ENCODE measurements around the gene CCDC6. TPM values are rescaled to one million over a fixed set of nuclear protein-coding genes. Genes with fewer than 3 reads are reported as not detected.

The CCDC6 gene
- total RNA-seq, 4 donors from 2014 or later: 26.6 to 43.3 (median 29.5) TPM

DNA sequence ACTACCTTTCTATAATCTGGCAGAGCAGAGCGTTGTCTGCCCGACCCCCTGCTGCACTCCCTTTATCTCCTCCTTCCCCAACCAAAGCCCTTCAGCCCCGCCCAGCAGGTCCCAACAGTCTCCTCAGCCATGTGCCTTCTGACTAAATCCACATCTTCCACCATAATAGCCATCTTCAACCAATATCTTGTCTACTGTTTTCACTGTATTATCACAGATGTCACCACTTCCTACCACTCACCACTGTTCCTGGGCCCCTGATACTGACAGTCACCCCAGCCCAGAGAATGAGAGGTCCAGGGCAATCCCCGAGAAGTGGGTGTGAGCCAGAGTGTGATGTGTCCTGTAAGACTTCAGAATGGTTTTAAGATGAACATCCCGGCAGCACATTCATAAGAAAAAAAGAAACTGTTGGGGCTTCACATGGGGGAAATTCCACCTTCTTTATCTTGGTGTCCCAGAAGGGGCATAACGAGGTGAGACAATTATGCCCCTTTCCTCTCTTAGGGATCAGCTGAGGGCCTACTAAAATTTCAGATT is 25.3 kb downstream of the CCDC6 start:
- Histone ChIP-seq H3K4me3 (no peak overlapping the region), H3K27ac (no peak overlapping the region), H3K9me3 (no peaks in the 10 kb centered on the region), H3K4me1 (peaks cover 38 to 41% of the 10 kb centered on the region in 2 donors), H3K36me3 (no peaks in the 10 kb centered on the region), H3K27me3 (no peaks in the 10 kb centered on the region)
- intact Hi-C loops (cut with DNase I; ENCODE audit: low total_unique reads) (no loop called here), in situ Hi-C loops (cut with MboI; ENCODE audit: low sequenced_read_pairs in 4 of 4) (no loop called here)
- DNase-seq (no peak), ATAC-seq (no peak)
- TF ChIP-seq POLR2A (IDR thresholded peaks at IDR 0.05) (no peak), CTCF (IDR thresholded peaks at IDR 0.05 in 4 of 5, conservative IDR thresholded peaks at IDR 0.05 in 1 of 5) (no peak)

DNA sequence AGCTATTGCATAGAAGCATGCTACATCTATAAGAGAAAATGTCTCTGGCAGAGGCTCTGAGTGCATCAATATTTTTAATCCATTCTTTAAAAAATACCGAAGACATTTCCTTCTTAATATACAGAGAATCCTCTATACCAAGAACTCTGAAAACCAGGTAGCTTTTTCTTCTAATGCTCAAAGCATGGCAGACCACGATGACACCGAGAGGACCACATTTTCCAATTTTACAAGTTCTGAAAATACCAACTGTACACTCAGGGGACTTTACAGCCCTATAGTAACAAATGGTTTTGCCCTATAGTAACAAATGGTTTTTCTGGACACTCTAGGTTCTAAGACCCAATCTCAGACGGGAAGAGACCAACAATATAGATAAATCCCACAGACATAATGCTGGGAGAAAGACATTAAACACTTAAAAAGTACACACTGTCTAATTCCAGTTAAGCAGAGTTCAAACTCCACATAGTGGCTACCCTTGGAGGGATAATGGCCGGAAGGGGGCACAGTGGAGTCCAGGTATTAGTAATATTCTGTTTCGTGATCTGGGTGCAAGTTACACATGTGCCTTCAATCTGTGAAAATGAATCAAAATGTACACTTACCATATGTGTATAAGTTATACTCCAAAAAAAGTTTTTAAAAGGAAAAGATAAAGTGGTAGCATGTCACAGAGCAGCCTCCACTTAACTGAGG is 26.2 kb downstream of the CCDC6 start:
- intact Hi-C loops (cut with DNase I; ENCODE audit: low total_unique reads): no loop called here
- no peak for DNase-seq

DNA sequence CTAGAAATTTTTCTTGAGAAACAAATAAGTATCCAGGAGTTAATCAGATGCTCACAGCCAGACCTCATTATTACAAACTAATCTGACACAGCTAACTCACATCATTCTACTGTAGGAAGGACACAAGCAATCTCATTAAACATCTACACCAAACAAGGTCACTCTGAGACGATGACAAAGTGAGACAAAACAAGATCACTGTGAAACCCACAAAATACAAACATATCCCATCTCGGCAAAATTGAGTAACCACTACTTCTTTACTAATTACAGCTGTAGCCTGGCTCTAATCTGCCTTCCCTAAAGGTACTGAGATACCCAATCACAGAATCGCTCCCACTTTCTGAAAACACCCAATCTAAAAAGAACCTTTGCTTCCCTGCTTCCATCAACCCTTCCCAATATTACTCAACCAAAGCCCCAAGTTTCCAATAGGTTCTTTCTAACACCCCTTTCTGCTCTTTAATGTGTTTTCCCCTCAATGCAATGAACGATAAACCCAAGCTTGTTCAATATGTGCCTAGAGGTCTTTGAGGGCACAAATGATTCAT is 26.9 kb downstream of the CCDC6 start:
- Histone ChIP-seq H3K4me3 (no peak overlapping the region), H3K27me3 (no peaks in the 10 kb centered on the region), H3K9me3 (no peaks in the 10 kb centered on the region), H3K27ac (peak overlapping the region in 2 of 4 donors; percentile 12 to 38), H3K36me3 (no peaks in the 10 kb centered on the region), H3K4me1 (peaks cover 29 to 31% of the 10 kb centered on the region in 2 donors)
- intact Hi-C loops (cut with DNase I; ENCODE audit: low total_unique reads) (no loop called here), in situ Hi-C loops (cut with MboI; ENCODE audit: low sequenced_read_pairs in 4 of 4) (no loop called here)
- no peak for ATAC-seq
- TF ChIP-seq POLR2A (IDR thresholded peaks at IDR 0.05): no peak
- no peak for TF ChIP-seq CTCF (IDR thresholded peaks at IDR 0.05 in 4 of 5, conservative IDR thresholded peaks at IDR 0.05 in 1 of 5)
- DNase-seq: no peak

More for the DNA sequence above, 26.2 kb downstream of the CCDC6 start:
- H3K4me3 ChIP-seq: no peak overlapping the region
- no peaks in the 10 kb centered on the region for H3K36me3 ChIP-seq
- H3K27ac ChIP-seq: no peak overlapping the region
- peaks cover 29 to 32% of the 10 kb centered on the region in 2 donors for H3K4me1 ChIP-seq
- in situ Hi-C loops (cut with MboI; ENCODE audit: low sequenced_read_pairs in 4 of 4): no loop called here
- no peaks in the 10 kb centered on the region for H3K27me3 ChIP-seq
- ATAC-seq: no peak
- TF ChIP-seq CTCF (IDR thresholded peaks at IDR 0.05 in 4 of 5, conservative IDR thresholded peaks at IDR 0.05 in 1 of 5): no peak
- TF ChIP-seq POLR2A (IDR thresholded peaks at IDR 0.05): no peak
- no peaks in the 10 kb centered on the region for H3K9me3 ChIP-seq

DNA sequence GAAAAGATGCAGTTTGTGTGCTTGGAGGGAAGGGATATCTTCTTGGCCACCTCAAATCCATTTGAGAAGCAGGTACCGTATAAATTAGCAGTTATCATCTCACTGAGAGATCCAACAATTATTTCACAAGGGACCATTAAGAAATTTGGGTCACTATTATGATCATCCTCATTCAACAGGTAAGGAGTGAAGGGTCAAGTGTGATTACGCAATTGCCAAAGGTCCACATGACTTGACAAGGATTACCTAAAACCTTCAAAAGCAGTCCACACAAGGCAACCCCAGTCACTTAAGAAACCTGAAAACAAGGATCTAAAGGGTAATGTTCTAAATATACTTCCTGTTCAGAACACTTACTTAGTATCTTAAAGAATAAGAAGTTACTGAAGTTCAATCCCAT is 27.4 kb downstream of the CCDC6 start:
- TF ChIP-seq POLR2A (IDR thresholded peaks at IDR 0.05) (no peak), CTCF (IDR thresholded peaks at IDR 0.05 in 4 of 5, conservative IDR thresholded peaks at IDR 0.05 in 1 of 5) (no peak)
- in situ Hi-C loops (cut with MboI; ENCODE audit: low sequenced_read_pairs in 4 of 4) (no loop called here), intact Hi-C loops (cut with DNase I; ENCODE audit: low total_unique reads) (no loop called here)
- no peak overlapping the region for H3K4me3 ChIP-seq
- H3K36me3 ChIP-seq: no peaks in the 10 kb centered on the region
- H3K27me3 ChIP-seq: no peaks in the 10 kb centered on the region
- peak in 1 of 2 donors; percentile 31 for ATAC-seq
- H3K9me3 ChIP-seq: no peaks in the 10 kb centered on the region
- no peak for DNase-seq
- peak overlapping the region; percentile 10 to 38 (median 24) for H3K27ac ChIP-seq
- H3K4me1 ChIP-seq: peaks cover 27 to 29% of the 10 kb centered on the region in 2 donors

Data from gastrocnemius medialis (tissue), 4 donors.